AG04450 (cell line): ENCODE data around the gene EXTL2. TPM values are rescaled to one million over a fixed set of nuclear protein-coding genes. Genes with fewer than 3 reads are reported as not detected.
"Not testable (repeated sequence)": the region's sequence is repeated elsewhere in the genome, so short reads cannot be mapped to it uniquely, and the experiment has no call there.

ENCODE experiments used
- CTCF ChIA-PET: fragments of 300-600, 350-600 bp; formaldehyde crosslinking; extraction: SDS; loops from one replicate; lab custom pipeline; 2022; ENCODE audit warnings: antibody characterized with exemption, inconsistent platforms; lab: Charles Lee
- POLR2A ChIA-PET: fragments of 350-600 bp; formaldehyde crosslinking; extraction: SDS; loops from one replicate; lab custom pipeline; 2021; ENCODE audit warnings: antibody characterized with exemption, inconsistent platforms; lab: Yijun Ruan, JAX
- DNase-seq: peaks from one replicate; pipeline ENCODE4 v3.0.0-alpha.2; 2011; ENCODE audit warnings: low read depth, low spot score
- H3K27ac ChIP-seq: one replicate; pipeline ENCODE4 v1.5.1; 2012; ENCODE audit warnings: low read depth, low read length, control low read depth
- H3K27me3 ChIP-seq: one replicate; pipeline ENCODE4 v1.6.0; 2012; ENCODE audit warnings: low read length; ENCODE audit not compliant: control insufficient read depth, insufficient read depth
- H3K4me3 ChIP-seq: 2 replicates; pipeline ENCODE4 v1.5.1; 2011; ENCODE audit warnings: mild to moderate bottlenecking, low read depth, low read length, control low read depth
- H3K9me3 ChIP-seq: 2 replicates; pipeline ENCODE4 v1.5.1; 2012; ENCODE audit warnings: low read length; ENCODE audit not compliant: control insufficient read depth, insufficient read depth
- polyA plus RNA-seq: library from polyadenylated mRNA; depleted of rRNA; stranded (reverse); fragments of >200 nt; gene quantifications from 2 replicates; pipeline ENCODE4 v1.2.3, GENCODE V29; 2011
- TF ChIP-seq, protein P1 (sequence below): IDR thresholded peaks from 2 replicates; pipeline ENCODE4 v1.5.1; 2011; ENCODE audit warnings: low read depth, low read length, control low read depth, inconsistent platforms

The EXTL2 gene
- polyA plus RNA-seq, 1 experiment, result 78.7 TPM

DNA sequence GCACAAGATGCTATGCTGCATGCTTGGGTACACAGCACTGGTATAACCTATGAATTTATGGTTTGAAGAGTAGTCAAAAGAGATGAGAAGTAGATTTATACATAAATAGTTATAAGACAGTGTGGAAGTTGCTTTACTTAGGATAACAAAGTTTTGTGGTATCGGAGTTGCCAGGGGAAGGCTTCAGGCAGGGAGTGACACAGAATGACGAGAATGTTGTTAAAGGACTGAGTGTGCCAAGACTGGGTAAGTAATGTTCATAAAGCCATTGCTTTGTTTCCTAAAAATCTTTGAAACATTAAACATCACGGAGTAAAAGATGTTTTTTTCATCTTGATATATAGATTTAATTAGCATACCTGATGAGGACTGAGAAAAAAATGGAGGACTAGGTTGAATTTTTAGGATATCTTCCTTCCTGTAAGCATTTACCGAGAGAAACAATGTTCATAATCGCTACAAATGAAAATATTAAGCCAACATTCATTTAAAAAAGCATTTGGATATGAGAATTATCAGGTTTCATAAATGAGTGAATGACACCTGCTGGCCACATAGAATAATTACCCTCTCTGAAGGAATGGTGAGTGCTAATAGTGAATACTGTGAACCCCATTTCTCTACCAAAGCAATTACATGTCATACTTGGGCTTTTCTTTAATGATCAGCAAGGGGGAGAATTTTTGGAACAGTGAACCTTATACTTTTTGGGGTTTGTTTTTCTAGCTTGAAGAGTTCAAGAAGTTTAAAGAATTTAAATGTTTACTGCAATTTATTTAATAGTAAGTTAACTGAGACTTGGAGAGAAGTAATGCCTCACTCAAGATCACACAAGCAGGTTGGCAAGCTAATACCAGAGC is 28.4 kb downstream of the EXTL2 start:
- TF ChIP-seq, protein P1, sequence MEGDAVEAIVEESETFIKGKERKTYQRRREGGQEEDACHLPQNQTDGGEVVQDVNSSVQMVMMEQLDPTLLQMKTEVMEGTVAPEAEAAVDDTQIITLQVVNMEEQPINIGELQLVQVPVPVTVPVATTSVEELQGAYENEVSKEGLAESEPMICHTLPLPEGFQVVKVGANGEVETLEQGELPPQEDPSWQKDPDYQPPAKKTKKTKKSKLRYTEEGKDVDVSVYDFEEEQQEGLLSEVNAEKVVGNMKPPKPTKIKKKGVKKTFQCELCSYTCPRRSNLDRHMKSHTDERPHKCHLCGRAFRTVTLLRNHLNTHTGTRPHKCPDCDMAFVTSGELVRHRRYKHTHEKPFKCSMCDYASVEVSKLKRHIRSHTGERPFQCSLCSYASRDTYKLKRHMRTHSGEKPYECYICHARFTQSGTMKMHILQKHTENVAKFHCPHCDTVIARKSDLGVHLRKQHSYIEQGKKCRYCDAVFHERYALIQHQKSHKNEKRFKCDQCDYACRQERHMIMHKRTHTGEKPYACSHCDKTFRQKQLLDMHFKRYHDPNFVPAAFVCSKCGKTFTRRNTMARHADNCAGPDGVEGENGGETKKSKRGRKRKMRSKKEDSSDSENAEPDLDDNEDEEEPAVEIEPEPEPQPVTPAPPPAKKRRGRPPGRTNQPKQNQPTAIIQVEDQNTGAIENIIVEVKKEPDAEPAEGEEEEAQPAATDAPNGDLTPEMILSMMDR, result peak; percentile 60
- H3K4me3 ChIP-seq, result no peak overlapping the region
- H3K27me3 ChIP-seq, result no peaks in the 10 kb centered on the region
- ChIA-PET POLR2A (no interaction called here), CTCF (interaction anchor here (0.7 to 7.4 kb wide), 12 partner anchors 135 to 408 kb away, joined by 3 to 481 read pairs (median 4); no protein-coding TSS in a partner anchor)
- H3K9me3 ChIP-seq, result no peaks in the 10 kb centered on the region
- DNase-seq, result no peak
- H3K27ac ChIP-seq, result no peak overlapping the region

DNA sequence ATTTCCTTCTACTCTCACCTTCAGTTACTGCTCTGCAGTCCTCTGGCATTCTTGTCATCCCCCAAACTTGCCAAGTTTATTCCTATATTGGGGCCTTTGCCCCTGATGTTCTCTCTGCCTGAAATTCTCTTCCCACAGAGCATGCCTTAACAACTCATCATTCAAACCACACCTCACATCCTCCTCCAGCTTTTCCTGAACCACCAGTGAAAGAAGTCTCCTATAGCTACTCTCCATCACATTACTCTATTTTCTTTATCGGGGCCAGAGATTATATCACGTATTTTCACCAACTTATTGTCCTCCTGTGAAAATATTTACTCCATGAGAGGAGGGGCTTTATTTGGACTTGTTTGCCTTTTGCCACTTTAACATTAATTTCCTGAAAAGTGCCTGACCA is 32.1 kb downstream of the EXTL2 start:
- peak; percentile 33 for DNase-seq
- POLR2A ChIA-PET, result no interaction called here
- Histone ChIP-seq H3K9me3 (no peaks in the 10 kb centered on the region), H3K27ac (no peak overlapping the region), H3K27me3 (no peaks in the 10 kb centered on the region), H3K4me3 (no peak overlapping the region)
- CTCF ChIA-PET, result interaction anchor here (1.3 to 3.1 kb wide), 5 partner anchors 128 to 407 kb away, joined by 3 to 33 read pairs (median 12); no protein-coding TSS in a partner anchor
- TF ChIP-seq, protein P1, result no peak

DNA sequence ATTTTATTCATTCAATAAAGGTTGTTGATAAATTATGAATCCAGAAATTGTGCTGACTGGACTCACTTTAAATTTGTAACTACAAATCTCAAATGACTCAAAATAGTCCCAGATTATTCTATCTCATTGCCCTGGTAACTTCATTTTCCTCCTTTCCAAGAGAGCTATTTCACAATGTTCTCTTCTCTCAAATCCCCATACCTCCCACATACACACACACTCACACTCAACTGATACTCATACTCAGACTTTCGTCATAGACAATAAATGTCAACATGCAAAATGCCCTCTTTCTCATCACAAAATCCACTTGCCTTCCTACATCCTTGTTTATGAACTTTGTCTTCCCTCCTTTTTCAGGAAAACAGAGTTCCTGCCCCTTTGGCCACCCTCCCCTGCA is 33.3 kb downstream of the EXTL2 start:
- TF ChIP-seq, protein P1, result no peak
- no peak for DNase-seq
- H3K27me3 ChIP-seq, result no peaks in the 10 kb centered on the region
- H3K27ac ChIP-seq, result no peak overlapping the region
- ChIA-PET CTCF (no interaction called here), POLR2A (no interaction called here)
- no peak overlapping the region for H3K4me3 ChIP-seq
- no peaks in the 10 kb centered on the region for H3K9me3 ChIP-seq

GRCh38 chr1:100860397-100860991 is 34.1 kb downstream of the EXTL2 start:
- TF ChIP-seq, protein P1, result no peak
- Histone ChIP-seq H3K27ac (no peak overlapping the region), H3K4me3 (no peak overlapping the region), H3K9me3 (peaks cover 3% of the 10 kb centered on the region; the same call in 1 of the 2 replicates), H3K27me3 (no peaks in the 10 kb centered on the region)
- DNase-seq, result no peak
- POLR2A ChIA-PET, result no interaction called here
- CTCF ChIA-PET, result interaction anchor here (1.0 kb wide), 1 partner anchor 8 kb away, joined by 5 read pairs; no protein-coding TSS in a partner anchor

GRCh38 chr1:100855116-100855515 is 39.5 kb downstream of the EXTL2 start:
- DNase-seq, POLR2A ChIA-PET, H3K27ac ChIP-seq: not testable (repeated sequence)

More at GRCh38 chr1:100855116-100855515, 39.5 kb downstream of the EXTL2 start:
- not testable (repeated sequence) for H3K4me3 ChIP-seq, H3K9me3 ChIP-seq, H3K27me3 ChIP-seq
- CTCF ChIA-PET, result interaction anchor here (0.6 to 1.7 kb wide), 2 partner anchors 14 to 667 kb away, joined by 3 to 4 read pairs; no protein-coding TSS in a partner anchor
